GM23338 (cell line): ENCODE results near the gene AHDC1. TPM values are rescaled to one million over a fixed set of nuclear protein-coding genes. Genes with fewer than 3 reads are reported as not detected.
A peak's percentile ranks its signal among the peaks of the same experiment; 100 is the strongest.

Experiments used
- ATAC-seq: fragments of 200-7000 bp; cut with Tn5 transposase; 3 replicates; pipeline ENCODE4 v1.9.1; 2020
- DNase-seq: peaks from one replicate; pipeline ENCODE4 v3.0.0-alpha.2; 2015; ENCODE audit warnings: low spot score
- H2AFZ ChIP-seq: fragments of 200-600 bp; sonication (generic); 2 replicates; pipeline ENCODE4 v1.8.0; 2016; ENCODE audit warnings: antibody characterized with exemption, mild to moderate bottlenecking, moderate library complexity
- H3F3A ChIP-seq: fragments of 200-600 bp; sonication (generic); replicated peaks from 2 replicates; pipeline ENCODE4 v1.8.0; 2017; ENCODE audit warnings: antibody characterized with exemption, mixed run types, low read depth
- H3K27ac ChIP-seq: fragments of 200-600 bp; sonication (generic); 2 replicates; pipeline ENCODE4 v1.6.1; 2016; ENCODE audit warnings: low read depth
- H3K27me3 ChIP-seq: fragments of 200-600 bp; sonication (generic); 2 replicates; pipeline ENCODE4 v1.8.0; 2016; ENCODE audit warnings: mild to moderate bottlenecking, mixed run types, moderate library complexity; ENCODE audit not compliant: insufficient read depth
- H3K36me3 ChIP-seq: fragments of 200-600 bp; sonication (generic); 2 replicates; pipeline ENCODE4 v1.8.0; 2016; ENCODE audit warnings: mild to moderate bottlenecking; ENCODE audit not compliant: insufficient read depth
- H3K4me1 ChIP-seq: fragments of 200-600 bp; sonication (generic); 2 replicates; pipeline ENCODE4 v1.8.0; 2016; ENCODE audit warnings: mild to moderate bottlenecking, moderate library complexity; ENCODE audit not compliant: insufficient read depth
- H3K4me2 ChIP-seq: fragments of 200-600 bp; sonication (generic); 2 replicates; pipeline ENCODE4 v1.7.1; 2017; ENCODE audit warnings: mixed run types
- H3K4me3 ChIP-seq: fragments of 200-600 bp; sonication (generic); 2 replicates; pipeline ENCODE4 v1.6.1; 2016; ENCODE audit warnings: mixed run types
- H3K79me2 ChIP-seq: fragments of 200-600 bp; sonication (generic); replicated peaks from 2 replicates; pipeline ENCODE4 v1.8.0; 2017; ENCODE audit warnings: mild to moderate bottlenecking; ENCODE audit not compliant: insufficient read depth
- H3K9me2 ChIP-seq: fragments of 200-600 bp; sonication (generic); 2 replicates; pipeline ENCODE4 v1.8.0; 2017; ENCODE audit not compliant: insufficient read depth
- H4K20me1 ChIP-seq: fragments of 200-600 bp; sonication (generic); replicated peaks from 2 replicates; pipeline ENCODE4 v1.8.0; 2017; ENCODE audit warnings: mild to moderate bottlenecking; ENCODE audit not compliant: insufficient read depth
- H3K27ac Mint-ChIP-seq: 2 replicates; pipeline ENCODE4 v1.8.0; 2020; ENCODE audit warnings: inconsistent platforms, mild to moderate bottlenecking, moderate library complexity, mixed read lengths
- H3K27me3 Mint-ChIP-seq: 3 replicates; pipeline ENCODE4 v1.8.0; 2022; ENCODE audit warnings: low read depth, mild to moderate bottlenecking, moderate library complexity, mixed read lengths, inconsistent platforms; ENCODE audit not compliant: insufficient read depth, poor library complexity
- H3K36me3 Mint-ChIP-seq: 3 replicates; pipeline ENCODE4 v1.8.0; 2021; ENCODE audit warnings: low read depth, mild to moderate bottlenecking, inconsistent platforms, moderate library complexity, mixed read lengths
- H3K4me1 Mint-ChIP-seq: 3 replicates; pipeline ENCODE4 v1.8.0; 2020; ENCODE audit warnings: mild to moderate bottlenecking, inconsistent platforms, mixed read lengths
- H3K4me3 Mint-ChIP-seq: 3 replicates; pipeline ENCODE4 v1.8.0; 2021; ENCODE audit warnings: moderate library complexity, mild to moderate bottlenecking, inconsistent platforms, mixed read lengths
- H3K9me3 Mint-ChIP-seq: 3 replicates; pipeline ENCODE4 v1.8.0; 2020; ENCODE audit warnings: moderate library complexity, mild to moderate bottlenecking, inconsistent platforms, mixed read lengths
- CREB1 ChIP-seq: fragments of 250-450 bp; sonication (Bioruptor Pico); IDR thresholded peaks from 2 replicates; pipeline ENCODE4 v1.5.0; 2020; ENCODE audit warnings: low read depth, mild to moderate bottlenecking, moderate library complexity
- CTCF ChIP-seq, 2 experiments: fragments of 200-600 bp in 1 of 2; sonication (generic) in 1 of 2; conservative IDR thresholded peaks; 2 replicates each; pipeline versions ENCODE4 v1.5.1 to v1.6.1; 2016 to 2017; ENCODE audit warnings: antibody characterized with exemption in 2 of 2, low read depth in 2 of 2, mild to moderate bottlenecking in 2 of 2, moderate library complexity in 1 of 2
- EZH2 ChIP-seq: fragments of 200-600 bp; sonication (generic); IDR thresholded peaks from one replicate; pipeline ENCODE4 v1.8.0; 2017; ENCODE audit warnings: antibody characterized with exemption, mild to moderate bottlenecking, low read depth; ENCODE audit not compliant: unreplicated experiment
- EZH2phosphoT487 ChIP-seq: fragments of 200-600 bp; sonication (generic); IDR thresholded peaks from one replicate; pipeline ENCODE4 v1.8.1; 2018; ENCODE audit warnings: antibody characterized with exemption; ENCODE audit not compliant: unreplicated experiment
- POLR2AphosphoS5 ChIP-seq: IDR thresholded peaks from 2 replicates; pipeline ENCODE4 v1.6.1; 2016; ENCODE audit warnings: antibody characterized with exemption, low read depth
- REST ChIP-seq: IDR thresholded peaks from one replicate; pipeline ENCODE4 v1.6.1; 2018; ENCODE audit warnings: antibody characterized with exemption; ENCODE audit not compliant: unreplicated experiment
- STAT1 ChIP-seq: IDR thresholded peaks from one replicate; pipeline ENCODE4 v1.6.1; 2016; ENCODE audit warnings: antibody characterized with exemption; ENCODE audit not compliant: unreplicated experiment
- polyA plus RNA-seq: library from polyadenylated mRNA; unstranded; fragments of >200 nt; fragmentation: Nextera tagmentation; extraction: Ambion mirVana; gene quantifications from 2 replicates; pipeline ENCODE4 v1.2.1, GENCODE V29; 2016
- total RNA-seq: library from RNA; depleted of rRNA; stranded (reverse); fragments of >200 nt; shearing (Covaris generic); gene quantifications from 2 replicates; pipeline ENCODE4 v1.2.3, GENCODE V29; 2014

Gene AHDC1
- total and polyA plus RNA-seq, 2 experiments from 2014 or later, result 8.3 to 22.2 TPM

GRCh38 chr1:27634985-27635367, 31.0 kb upstream of the AHDC1 start, which contains the start of gene FGR (continued):
- TF ChIP-seq CTCF (conservative IDR thresholded peaks at IDR 0.05; ENCODE audit: low read depth in 2 of 2) (no peak), POLR2AphosphoS5 (no peak), REST (no peak), CREB1 (CRISPR knock-in tag) (no peak), STAT1 (no peak), EZH2phosphoT487 (no peak)

- H3K27ac ChIP-seq, result no peak overlapping the region
- peak overlapping the region; percentile 70 for H3K4me3 ChIP-seq
- H3K4me2 ChIP-seq, result peak overlapping the region; percentile 84
- no peaks in the 10 kb centered on the region for H3K9me2 ChIP-seq
- no peak for TF ChIP-seq POLR2AphosphoS5
- no peak for TF ChIP-seq CREB1 (CRISPR knock-in tag)
- TF ChIP-seq REST, result no peak
- peak; percentile 86 for TF ChIP-seq EZH2
- peak; percentile 9 for TF ChIP-seq EZH2phosphoT487
- Mint-ChIP-seq H3K9me3 (no peaks in the 10 kb centered on the region), H3K4me3 (peak overlapping the region; percentile 71), H3K36me3 (no peaks in the 10 kb centered on the region), H3K4me1 (peaks cover 22% of the 10 kb centered on the region), H3K27me3 (peaks cover 41% of the 10 kb centered on the region), H3K27ac (no peak overlapping the region)
- H4K20me1 ChIP-seq, result no peaks in the 10 kb centered on the region
- DNase-seq, result peak; percentile 61
- H3K4me1 ChIP-seq, result peaks cover 8% of the 10 kb centered on the region; the same call in 1 of the 2 replicates
- H2AFZ ChIP-seq, result peak overlapping the region; percentile 100
- H3F3A ChIP-seq, result peaks cover 5% of the 10 kb centered on the region
- H3K79me2 ChIP-seq, result no peaks in the 10 kb centered on the region
- peaks cover 43% of the 10 kb centered on the region for H3K27me3 ChIP-seq
- ATAC-seq, result peak; percentile 50
- H3K36me3 ChIP-seq, result no peaks in the 10 kb centered on the region
Observed at GRCh38 chr1:27634177-27634984, 30.4 kb upstream of the AHDC1 start.
